Erythroblast (primary cell): ENCODE data around the gene LANCL1.
"Not testable (repeated sequence)": the region's sequence is repeated elsewhere in the genome, so short reads cannot be mapped to it uniquely, and the experiment has no call there.

ENCODE experiments used
- GATA1 ChIP-seq: IDR thresholded peaks from 2 replicates; pipeline ENCODE4 v1.6.1; 2011; ENCODE audit warnings: low read depth, mild to moderate bottlenecking, control low read depth, low read length, moderate library complexity
- POLR2A ChIP-seq: IDR thresholded peaks from 2 replicates; pipeline ENCODE4 v1.6.1; 2011; ENCODE audit warnings: mild to moderate bottlenecking, low read length

- TF ChIP-seq POLR2A, GATA1: not testable (repeated sequence)
Measured at GRCh38 chr2:210427309-210427708, 49.2 kb downstream of the LANCL1 start.
